GM12878 (cell line): ENCODE data around the gene MGLL. TPM values are rescaled to one million over a fixed set of nuclear protein-coding genes. Genes with fewer than 3 reads are reported as not detected.

Source experiments
- FOXM1 ChIP-seq: IDR thresholded peaks from 2 replicates; pipeline ENCODE4 v1.6.1; 2012; ENCODE audit warnings: low read depth, mild to moderate bottlenecking, inconsistent platforms, low read length, moderate library complexity
- HDAC6 ChIP-seq: fragments of 200-600 bp; sonication (generic); IDR thresholded peaks from one replicate; pipeline ENCODE4 v1.8.0; 2017; ENCODE audit warnings: antibody characterized with exemption; ENCODE audit not compliant: unreplicated experiment
- HDGF ChIP-seq: fragments of 450-650 bp; IDR thresholded peaks from 2 replicates; pipeline ENCODE4 v1.6.1; 2016; ENCODE audit warnings: antibody characterized with exemption
- POLR2AphosphoS5 ChIP-seq: IDR thresholded peaks from 2 replicates; pipeline ENCODE4 v1.6.1; 2011; ENCODE audit warnings: mild to moderate bottlenecking, low read length, inconsistent platforms
- RB1 ChIP-seq: fragments of 450-650 bp; formaldehyde crosslinking; IDR thresholded peaks from 2 replicates; pipeline ENCODE4 v1.6.1; 2017; ENCODE audit warnings: mild to moderate bottlenecking, borderline replicate concordance
- RBBP5 ChIP-seq: fragments of 200-600 bp; sonication (generic); conservative IDR thresholded peaks from 2 replicates; pipeline ENCODE4 v1.6.1; 2016
- RCOR1 ChIP-seq: conservative IDR thresholded peaks from 2 replicates; pipeline ENCODE4 v1.6.1; 2012; ENCODE audit warnings: low read depth, low read length, improper control_type of control experiment
- TCF7 ChIP-seq: IDR thresholded peaks from 2 replicates; pipeline ENCODE4 v1.6.1; 2014; ENCODE audit warnings: antibody characterized with exemption, borderline replicate concordance
- YY1 ChIP-seq: IDR thresholded peaks from 2 replicates; pipeline ENCODE4 v1.6.1; 2011; ENCODE audit warnings: low read depth, mild to moderate bottlenecking, low read length
- polyA plus RNA-seq, 11 experiments: library from polyadenylated mRNA; depleted of rRNA in 4 of 11; unstranded in 6 of 11; stranded (reverse) in 5 of 11; fragments of >200 nt; fragmentation: Nextera tagmentation in 4 of 11; fragmentation: Illumina TruSeq in 1 of 11; extraction: Ambion mirVana in 4 of 11; extraction: Trizol in 1 of 11; gene quantifications; 1 replicate in 1 of 11; 2 replicates in 10 of 11; pipeline versions ENCODE4 v1.2.1 to v1.2.3, GENCODE V29; 2011 to 2016; ENCODE audit warnings: inconsistent platforms in 2 of 11, missing spikeins in 2 of 11, low read depth in 1 of 11
- total RNA-seq, 4 experiments: library from RNA; depleted of rRNA in 3 of 4; stranded (reverse); fragments of >200 nt in 3 of 4; fragmentation: Illumina TruSeq in 1 of 4; extraction: Trizol in 1 of 4; gene quantifications; 2 replicates each; pipeline versions ENCODE4 v1.2.1 to v1.2.3, GENCODE V29; 2013 to 2021
- TF ChIP-seq, protein P1 (sequence below): fragments of 450-650 bp; IDR thresholded peaks from 2 replicates; pipeline ENCODE4 v1.6.1; 2017; ENCODE audit warnings: low read depth, mild to moderate bottlenecking, moderate library complexity
- TF ChIP-seq, protein P2 (sequence below), 3 experiments: IDR thresholded peaks in 2 of 3; conservative IDR thresholded peaks in 1 of 3; 2 replicates each; pipeline ENCODE4 v1.5.1; 2011; ENCODE audit warnings: low read depth in 3 of 3, low read length in 3 of 3, mild to moderate bottlenecking in 3 of 3, control low read depth in 2 of 3, moderate library complexity in 2 of 3, inconsistent platforms in 1 of 3, mixed read lengths in 1 of 3; ENCODE audit not compliant: control insufficient read depth in 2 of 3, insufficient read depth in 1 of 3; ENCODE audit errors: extremely low read depth in 1 of 3
- TF ChIP-seq, protein P3 (sequence below): IDR thresholded peaks from 2 replicates; pipeline ENCODE4 v1.6.1; 2012; ENCODE audit warnings: low read depth, low read length, improper control_type of control experiment

Gene MGLL
- total and polyA plus RNA-seq, 10 of the 15 experiments (the other 5 are each of a cell fraction or from before 2014, with no cell fraction given): 44.9 to 177 (median 72.9) TPM

DNA sequence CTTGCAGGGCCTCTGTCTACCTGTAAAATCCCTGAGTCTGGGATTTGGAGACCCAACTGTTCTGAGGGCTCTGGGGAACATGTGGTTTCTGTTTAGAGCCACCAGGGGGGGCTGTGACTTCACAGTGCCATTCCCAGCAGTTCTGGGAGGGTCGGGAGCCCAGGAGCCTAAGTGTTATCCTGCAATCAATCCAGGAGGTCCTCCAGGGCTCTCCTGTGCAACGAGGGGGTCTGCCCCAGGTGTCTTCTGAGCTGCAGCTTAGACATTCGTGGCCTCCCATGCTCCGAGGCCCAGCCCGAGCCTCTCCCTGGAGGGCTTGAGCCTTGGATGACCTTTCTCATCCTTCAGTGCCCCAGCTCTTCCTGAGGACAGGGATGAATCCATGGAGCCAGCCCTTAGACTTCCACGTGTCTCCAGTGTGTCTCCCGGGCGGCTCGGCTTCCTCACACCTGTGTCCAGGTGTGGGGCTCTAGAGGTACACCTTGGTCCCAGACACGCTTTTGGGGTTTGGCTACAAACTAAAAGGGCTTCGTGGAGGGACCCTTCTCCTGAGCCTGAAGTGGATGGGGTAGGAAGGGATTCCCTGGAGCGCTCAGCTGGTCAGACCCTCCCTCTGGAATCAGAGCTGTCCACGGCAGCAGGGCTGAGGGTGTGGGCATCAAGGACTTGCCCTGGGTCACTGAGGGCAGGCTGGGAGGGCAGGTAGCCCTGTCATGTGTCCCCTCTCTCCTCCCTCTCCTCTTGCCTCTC lies 169.9 kb downstream of the MGLL start (continued):
- TF ChIP-seq, protein P1, sequence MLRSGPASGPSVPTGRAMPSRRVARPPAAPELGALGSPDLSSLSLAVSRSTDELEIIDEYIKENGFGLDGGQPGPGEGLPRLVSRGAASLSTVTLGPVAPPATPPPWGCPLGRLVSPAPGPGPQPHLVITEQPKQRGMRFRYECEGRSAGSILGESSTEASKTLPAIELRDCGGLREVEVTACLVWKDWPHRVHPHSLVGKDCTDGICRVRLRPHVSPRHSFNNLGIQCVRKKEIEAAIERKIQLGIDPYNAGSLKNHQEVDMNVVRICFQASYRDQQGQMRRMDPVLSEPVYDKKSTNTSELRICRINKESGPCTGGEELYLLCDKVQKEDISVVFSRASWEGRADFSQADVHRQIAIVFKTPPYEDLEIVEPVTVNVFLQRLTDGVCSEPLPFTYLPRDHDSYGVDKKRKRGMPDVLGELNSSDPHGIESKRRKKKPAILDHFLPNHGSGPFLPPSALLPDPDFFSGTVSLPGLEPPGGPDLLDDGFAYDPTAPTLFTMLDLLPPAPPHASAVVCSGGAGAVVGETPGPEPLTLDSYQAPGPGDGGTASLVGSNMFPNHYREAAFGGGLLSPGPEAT: no peak
- TF ChIP-seq, protein P2, sequence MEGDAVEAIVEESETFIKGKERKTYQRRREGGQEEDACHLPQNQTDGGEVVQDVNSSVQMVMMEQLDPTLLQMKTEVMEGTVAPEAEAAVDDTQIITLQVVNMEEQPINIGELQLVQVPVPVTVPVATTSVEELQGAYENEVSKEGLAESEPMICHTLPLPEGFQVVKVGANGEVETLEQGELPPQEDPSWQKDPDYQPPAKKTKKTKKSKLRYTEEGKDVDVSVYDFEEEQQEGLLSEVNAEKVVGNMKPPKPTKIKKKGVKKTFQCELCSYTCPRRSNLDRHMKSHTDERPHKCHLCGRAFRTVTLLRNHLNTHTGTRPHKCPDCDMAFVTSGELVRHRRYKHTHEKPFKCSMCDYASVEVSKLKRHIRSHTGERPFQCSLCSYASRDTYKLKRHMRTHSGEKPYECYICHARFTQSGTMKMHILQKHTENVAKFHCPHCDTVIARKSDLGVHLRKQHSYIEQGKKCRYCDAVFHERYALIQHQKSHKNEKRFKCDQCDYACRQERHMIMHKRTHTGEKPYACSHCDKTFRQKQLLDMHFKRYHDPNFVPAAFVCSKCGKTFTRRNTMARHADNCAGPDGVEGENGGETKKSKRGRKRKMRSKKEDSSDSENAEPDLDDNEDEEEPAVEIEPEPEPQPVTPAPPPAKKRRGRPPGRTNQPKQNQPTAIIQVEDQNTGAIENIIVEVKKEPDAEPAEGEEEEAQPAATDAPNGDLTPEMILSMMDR (IDR thresholded peaks at IDR 0.05 in 2 of 3, conservative IDR thresholded peaks at IDR 0.05 in 1 of 3; ENCODE audit: control insufficient read depth in 2 of 3, extremely low read depth in 1 of 3, insufficient read depth in 1 of 3, low read depth in 3 of 3, low read length in 3 of 3): peak; percentile 72 to 91 (median 80)
- TF ChIP-seq TCF7: no peak
- TF ChIP-seq HDAC6: no peak
- TF ChIP-seq RCOR1: no peak
- 0 out of 2 replicates have a peak, but pooled peaks have one; percentile 14 for TF ChIP-seq RB1
- TF ChIP-seq YY1: peak; percentile 46; the same call in 1 of the 2 replicates
- TF ChIP-seq, protein P3, sequence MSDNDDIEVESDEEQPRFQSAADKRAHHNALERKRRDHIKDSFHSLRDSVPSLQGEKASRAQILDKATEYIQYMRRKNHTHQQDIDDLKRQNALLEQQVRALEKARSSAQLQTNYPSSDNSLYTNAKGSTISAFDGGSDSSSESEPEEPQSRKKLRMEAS: peak; percentile 65; the same call in 1 of the 2 replicates
- no peak for TF ChIP-seq FOXM1
- no peak for TF ChIP-seq POLR2AphosphoS5
- TF ChIP-seq RBBP5: no peak
- TF ChIP-seq HDGF: no peak
